ENCODE results near the gene VASN.
A peak's percentile ranks its signal among the peaks of the same experiment; 100 is the strongest.

Gene VASN

DNA sequence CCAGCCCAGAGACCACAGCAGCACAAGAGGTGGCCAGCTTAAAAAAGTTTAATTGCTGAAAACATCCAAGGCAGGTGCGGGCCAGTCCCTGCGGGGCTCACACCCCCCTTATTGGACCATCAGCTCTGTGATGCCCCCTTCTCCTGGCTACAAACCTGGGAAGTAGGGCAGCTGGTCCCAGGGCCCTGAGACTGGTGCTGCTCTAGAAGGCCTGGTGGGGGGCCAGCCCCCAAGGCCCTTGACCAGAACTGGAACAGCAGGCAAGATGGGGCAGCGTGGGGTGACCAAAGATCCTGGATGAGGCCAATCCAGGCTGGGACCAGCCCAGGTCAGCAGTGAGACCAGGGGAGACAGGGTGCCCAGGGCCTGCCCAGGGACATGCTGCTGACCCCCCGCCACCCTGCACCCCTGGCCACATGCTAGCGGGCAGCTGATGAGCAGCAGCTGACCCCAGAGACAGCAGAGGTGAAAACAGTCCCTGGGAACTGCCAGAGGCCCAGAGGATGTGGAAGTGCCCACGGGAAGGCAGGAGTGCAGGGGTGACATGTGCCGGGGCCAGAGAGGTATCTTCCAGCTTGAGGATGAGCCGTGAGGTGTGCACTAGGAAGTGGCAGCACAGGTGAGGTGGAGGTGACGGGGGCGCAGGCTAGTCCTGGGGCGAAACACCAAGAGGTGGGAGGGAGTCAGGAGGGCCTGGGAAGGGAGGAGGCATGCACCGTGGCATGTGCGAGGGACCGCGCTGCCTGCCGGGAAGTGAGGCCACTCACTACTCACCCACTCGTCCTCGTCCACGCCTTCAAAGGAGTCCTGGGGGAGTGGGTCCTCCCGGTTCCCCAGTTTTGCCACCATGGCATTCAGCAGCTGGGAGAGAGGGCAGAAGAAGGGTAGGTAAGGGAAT is 16.9 kb upstream of the VASN start:
- TF ChIP-seq, protein P1, sequence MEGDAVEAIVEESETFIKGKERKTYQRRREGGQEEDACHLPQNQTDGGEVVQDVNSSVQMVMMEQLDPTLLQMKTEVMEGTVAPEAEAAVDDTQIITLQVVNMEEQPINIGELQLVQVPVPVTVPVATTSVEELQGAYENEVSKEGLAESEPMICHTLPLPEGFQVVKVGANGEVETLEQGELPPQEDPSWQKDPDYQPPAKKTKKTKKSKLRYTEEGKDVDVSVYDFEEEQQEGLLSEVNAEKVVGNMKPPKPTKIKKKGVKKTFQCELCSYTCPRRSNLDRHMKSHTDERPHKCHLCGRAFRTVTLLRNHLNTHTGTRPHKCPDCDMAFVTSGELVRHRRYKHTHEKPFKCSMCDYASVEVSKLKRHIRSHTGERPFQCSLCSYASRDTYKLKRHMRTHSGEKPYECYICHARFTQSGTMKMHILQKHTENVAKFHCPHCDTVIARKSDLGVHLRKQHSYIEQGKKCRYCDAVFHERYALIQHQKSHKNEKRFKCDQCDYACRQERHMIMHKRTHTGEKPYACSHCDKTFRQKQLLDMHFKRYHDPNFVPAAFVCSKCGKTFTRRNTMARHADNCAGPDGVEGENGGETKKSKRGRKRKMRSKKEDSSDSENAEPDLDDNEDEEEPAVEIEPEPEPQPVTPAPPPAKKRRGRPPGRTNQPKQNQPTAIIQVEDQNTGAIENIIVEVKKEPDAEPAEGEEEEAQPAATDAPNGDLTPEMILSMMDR (IDR thresholded peaks at IDR 0.05; ENCODE audit: borderline replicate concordance, control extremely low read depth, extremely low read depth, insufficient read depth, missing control alignments): no peak
- no peak for DNase-seq (ENCODE audit: low spot score)
- in situ Hi-C loops (cut with MboI; ENCODE audit: low sequenced_read_pairs, unreplicated experiment): no loop called here

GRCh38 chr16:4356820-4357219 is 14.8 kb upstream of the VASN start:
- in situ Hi-C loops (cut with MboI; ENCODE audit: low sequenced_read_pairs, unreplicated experiment): no loop called here
- TF ChIP-seq, protein P1 (IDR thresholded peaks at IDR 0.05; ENCODE audit: borderline replicate concordance, control extremely low read depth, extremely low read depth, insufficient read depth, missing control alignments): no peak
- no peak for DNase-seq (ENCODE audit: low spot score)

- TF ChIP-seq, protein P1 (IDR thresholded peaks at IDR 0.05; ENCODE audit: borderline replicate concordance, control extremely low read depth, extremely low read depth, insufficient read depth, missing control alignments): no peak
- DNase-seq (ENCODE audit: low spot score): no peak
- in situ Hi-C loops (cut with MboI; ENCODE audit: low sequenced_read_pairs, unreplicated experiment): no loop called here
Measured at GRCh38 chr16:4358236-4358635, 13.4 kb upstream of the VASN start.

DNA sequence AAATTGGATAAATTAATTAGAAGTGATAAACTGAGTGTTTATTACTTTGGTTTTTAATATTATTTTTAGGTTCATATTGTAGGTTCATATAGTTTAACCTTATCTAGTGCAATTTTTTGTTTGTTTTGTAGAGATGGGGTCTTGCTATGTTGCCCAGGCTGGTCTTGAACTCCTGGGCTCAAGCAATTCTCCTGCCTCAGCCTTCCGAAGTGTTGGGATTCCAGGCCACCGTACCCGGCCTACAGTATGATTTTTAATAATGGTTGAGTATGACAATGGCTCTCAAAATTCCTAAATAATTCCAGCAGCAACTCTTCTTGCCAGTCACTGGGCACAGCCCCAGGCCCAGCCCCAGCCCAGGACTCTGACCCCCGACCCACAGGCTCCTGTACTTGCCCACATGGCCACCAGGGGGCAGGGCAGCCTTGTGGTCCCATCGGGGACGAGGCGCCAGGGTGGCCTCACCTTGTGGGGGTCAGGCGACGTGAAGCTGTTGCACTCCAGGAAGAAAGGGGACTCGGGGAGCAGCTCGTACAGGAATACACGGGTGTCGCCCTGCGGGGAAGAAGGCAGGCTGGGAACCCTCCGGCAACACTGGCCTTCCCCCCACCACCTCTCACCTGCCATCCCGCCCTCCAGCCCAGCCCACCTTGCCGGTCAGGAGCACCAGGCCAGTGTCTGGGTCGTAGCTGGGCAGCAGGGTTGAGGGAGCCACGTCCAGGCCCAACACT is 12.7 kb upstream of the VASN start:
- DNase-seq (ENCODE audit: low spot score): peak; percentile 80
- in situ Hi-C loops (cut with MboI; ENCODE audit: low sequenced_read_pairs, unreplicated experiment): no loop called here
- TF ChIP-seq, protein P1 (IDR thresholded peaks at IDR 0.05; ENCODE audit: borderline replicate concordance, control extremely low read depth, extremely low read depth, insufficient read depth, missing control alignments): peak; percentile 88

GRCh38 chr16:4359914-4360313 is 11.7 kb upstream of the VASN start:
- TF ChIP-seq, protein P1 (IDR thresholded peaks at IDR 0.05; ENCODE audit: borderline replicate concordance, control extremely low read depth, extremely low read depth, insufficient read depth, missing control alignments): no peak
- DNase-seq (ENCODE audit: low spot score): no peak
- in situ Hi-C loops (cut with MboI; ENCODE audit: low sequenced_read_pairs, unreplicated experiment): no loop called here

DNA sequence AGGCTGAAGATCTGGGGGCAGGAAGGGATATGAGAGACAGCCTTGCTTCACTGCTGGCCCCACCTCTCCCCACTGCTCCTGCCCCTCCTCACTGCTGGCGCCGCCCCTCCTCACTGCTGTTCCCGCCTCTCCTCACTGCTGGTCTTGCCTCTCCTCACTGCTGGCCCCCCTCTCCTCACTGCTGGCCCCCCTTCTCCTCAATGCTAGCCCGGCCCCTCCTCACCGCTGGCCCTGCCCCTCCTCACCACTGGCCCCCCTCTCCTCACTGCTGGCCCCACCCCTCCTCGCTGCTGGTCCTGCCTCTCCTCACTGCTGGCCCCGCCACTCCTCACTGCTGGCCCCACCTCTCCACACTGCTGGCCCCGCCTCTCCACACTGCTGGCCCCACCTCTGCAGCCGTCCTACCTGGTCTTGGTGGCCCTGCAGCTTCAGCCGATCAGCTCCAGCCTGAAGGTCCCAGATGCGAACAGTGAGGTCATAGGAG is 11.1 kb upstream of the VASN start:
- in situ Hi-C loops (cut with MboI; ENCODE audit: low sequenced_read_pairs, unreplicated experiment): no loop called here
- no peak for DNase-seq (ENCODE audit: low spot score)
- TF ChIP-seq, protein P1 (IDR thresholded peaks at IDR 0.05; ENCODE audit: borderline replicate concordance, control extremely low read depth, extremely low read depth, insufficient read depth, missing control alignments): no peak

Measured in GM13976 (cell line).